ENCODE data around the gene PNMA5.

- TF ChIP-seq CTCF (IDR thresholded peaks at IDR 0.05) (no peak), POLR2A (IDR thresholded peaks at IDR 0.05) (no peak)
Observed at GRCh38 chrX:152992115-152992514, 1.8 kb downstream of the PNMA5 start.

All from body of pancreas (tissue), 4 donors.